Measurements from ENCODE around the gene ATF7IP.
"Not testable (repeated sequence)": the region's sequence is repeated elsewhere in the genome, so short reads cannot be mapped to it uniquely, and the experiment has no call there.

Gene ATF7IP

GRCh38 chr12:14365294-14366208, at the start of gene ATF7IP:
TSS of gene ATF7IP (plus strand) at chr12:14365682. CDS start at chr12:14423916, 58,234 bp downstream.
- H3K9me3 Mint-ChIP-seq: no peaks in the 10 kb centered on the region
- H3K36me3 Mint-ChIP-seq (ENCODE audit: low read depth): peaks cover 30% of the 10 kb centered on the region
- H3K27ac Mint-ChIP-seq: peak within 1 kb of the TSS; percentile 93
- peaks cover 58% of the 10 kb centered on the region for H3K4me1 Mint-ChIP-seq
- peak within 1 kb of the TSS; percentile 81 for H3K4me3 Mint-ChIP-seq
- ATAC-seq: peak; percentile 78
- H3K27me3 Mint-ChIP-seq: peaks cover 2% of the 10 kb centered on the region
- DNase-seq: peak; percentile 94

- Mint-ChIP-seq H3K4me3 (no peak overlapping the region), H3K36me3 (ENCODE audit: low read depth) (no peaks in the 10 kb centered on the region), H3K4me1 (no peaks in the 10 kb centered on the region), H3K27ac (no peak overlapping the region), H3K9me3 (no peaks in the 10 kb centered on the region), H3K27me3 (no peaks in the 10 kb centered on the region)
- DNase-seq: no peak
- no peak for ATAC-seq
These were observed 47.9 kb upstream of the ATF7IP start for GRCh38 chr12:14317362-14318146.

GRCh38 chr12:14319704-14320427, 45.6 kb upstream of the ATF7IP start:
- H3K36me3 Mint-ChIP-seq (ENCODE audit: low read depth); DNase-seq; H3K27me3 Mint-ChIP-seq; ATAC-seq; H3K27ac Mint-ChIP-seq; H3K4me1 Mint-ChIP-seq; H3K4me3 Mint-ChIP-seq; H3K9me3 Mint-ChIP-seq: not testable (repeated sequence)

- DNase-seq (no peak), ATAC-seq (no peak)
- Mint-ChIP-seq H3K36me3 (ENCODE audit: low read depth) (no peaks in the 10 kb centered on the region), H3K27me3 (no peaks in the 10 kb centered on the region), H3K4me1 (no peaks in the 10 kb centered on the region), H3K4me3 (no peak overlapping the region), H3K27ac (no peak overlapping the region), H3K9me3 (no peaks in the 10 kb centered on the region)
These were observed 43.1 kb upstream of the ATF7IP start for GRCh38 chr12:14322403-14322802.

GRCh38 chr12:14325716-14326343, 39.7 kb upstream of the ATF7IP start:
- ATAC-seq (no peak), DNase-seq (no peak)
- Mint-ChIP-seq H3K27ac (no peak overlapping the region), H3K4me1 (peaks cover 2% of the 10 kb centered on the region), H3K36me3 (ENCODE audit: low read depth) (no peaks in the 10 kb centered on the region), H3K9me3 (peaks cover under 1% of the 10 kb centered on the region), H3K27me3 (no peaks in the 10 kb centered on the region), H3K4me3 (no peak overlapping the region)

GRCh38 chr12:14326699-14327098, 38.8 kb upstream of the ATF7IP start:
- H3K9me3 Mint-ChIP-seq: peaks cover 4% of the 10 kb centered on the region
- no peak overlapping the region for H3K4me3 Mint-ChIP-seq
- H3K27me3 Mint-ChIP-seq: no peaks in the 10 kb centered on the region
- H3K4me1 Mint-ChIP-seq: peaks cover 2% of the 10 kb centered on the region
- DNase-seq (no peak), ATAC-seq (no peak)
- H3K36me3 Mint-ChIP-seq (ENCODE audit: low read depth): no peaks in the 10 kb centered on the region
- H3K27ac Mint-ChIP-seq: no peak overlapping the region

- Mint-ChIP-seq H3K27ac (no peak overlapping the region), H3K27me3 (no peaks in the 10 kb centered on the region), H3K4me3 (no peak overlapping the region), H3K9me3 (peaks cover 8% of the 10 kb centered on the region), H3K4me1 (peaks cover 2% of the 10 kb centered on the region), H3K36me3 (ENCODE audit: low read depth) (peaks cover 2% of the 10 kb centered on the region)
- DNase-seq (no peak), ATAC-seq (no peak)
These were observed 37.8 kb upstream of the ATF7IP start for GRCh38 chr12:14327711-14328110.

- ATAC-seq (no peak), DNase-seq (no peak)
- H3K4me3 Mint-ChIP-seq: no peak overlapping the region
- H3K27me3 Mint-ChIP-seq: no peaks in the 10 kb centered on the region
- no peak overlapping the region for H3K27ac Mint-ChIP-seq
- H3K4me1 Mint-ChIP-seq: peaks cover 2% of the 10 kb centered on the region
- peaks cover 22% of the 10 kb centered on the region for H3K9me3 Mint-ChIP-seq
- H3K36me3 Mint-ChIP-seq (ENCODE audit: low read depth): peaks cover 7% of the 10 kb centered on the region
These were observed 33.0 kb upstream of the ATF7IP start for GRCh38 chr12:14332482-14332881.

GRCh38 chr12:14340371-14340770, 25.1 kb upstream of the ATF7IP start:
- Mint-ChIP-seq H3K27ac (no peak overlapping the region), H3K27me3 (no peaks in the 10 kb centered on the region), H3K9me3 (peaks cover 28% of the 10 kb centered on the region), H3K4me3 (no peak overlapping the region), H3K36me3 (ENCODE audit: low read depth) (peaks cover 8% of the 10 kb centered on the region), H3K4me1 (no peaks in the 10 kb centered on the region)
- DNase-seq (no peak), ATAC-seq (no peak)

GRCh38 chr12:14351524-14351923, 14.0 kb upstream of the ATF7IP start:
- not testable (repeated sequence) for H3K27me3 Mint-ChIP-seq, DNase-seq, H3K4me1 Mint-ChIP-seq, ATAC-seq, H3K4me3 Mint-ChIP-seq, H3K27ac Mint-ChIP-seq
- Mint-ChIP-seq H3K9me3 (peaks cover 27% of the 10 kb centered on the region), H3K36me3 (ENCODE audit: low read depth) (peaks cover 11% of the 10 kb centered on the region)

- H3K4me1 Mint-ChIP-seq, DNase-seq, H3K4me3 Mint-ChIP-seq, H3K27ac Mint-ChIP-seq, H3K27me3 Mint-ChIP-seq, ATAC-seq: not testable (repeated sequence)
- Mint-ChIP-seq H3K9me3 (peaks cover 27% of the 10 kb centered on the region), H3K36me3 (ENCODE audit: low read depth) (peaks cover 11% of the 10 kb centered on the region)
These were observed 13.4 kb upstream of the ATF7IP start for GRCh38 chr12:14352066-14352465.

- H3K9me3 Mint-ChIP-seq: peaks cover 25% of the 10 kb centered on the region
- H3K27me3 Mint-ChIP-seq, ATAC-seq, H3K4me3 Mint-ChIP-seq, H3K27ac Mint-ChIP-seq, DNase-seq, H3K4me1 Mint-ChIP-seq: not testable (repeated sequence)
- peaks cover 11% of the 10 kb centered on the region for H3K36me3 Mint-ChIP-seq (ENCODE audit: low read depth)
These were observed 10.8 kb upstream of the ATF7IP start for GRCh38 chr12:14354665-14355064.

- Mint-ChIP-seq H3K27me3 (no peaks in the 10 kb centered on the region), H3K27ac (no peak overlapping the region), H3K9me3 (peaks cover 12% of the 10 kb centered on the region), H3K36me3 (ENCODE audit: low read depth) (peaks cover 3% of the 10 kb centered on the region), H3K4me3 (no peak overlapping the region), H3K4me1 (peaks cover under 1% of the 10 kb centered on the region)
- DNase-seq: no peak
- ATAC-seq: no peak
These were observed 9.3 kb upstream of the ATF7IP start for GRCh38 chr12:14356147-14356546.

GRCh38 chr12:14357486-14357885, 8.0 kb upstream of the ATF7IP start:
- Mint-ChIP-seq H3K27me3 (no peaks in the 10 kb centered on the region), H3K4me1 (peaks cover 7% of the 10 kb centered on the region), H3K4me3 (no peak overlapping the region), H3K27ac (no peak overlapping the region), H3K36me3 (ENCODE audit: low read depth) (peaks cover 5% of the 10 kb centered on the region), H3K9me3 (peaks cover 12% of the 10 kb centered on the region)
- DNase-seq (no peak), ATAC-seq (no peak)

All from activated naive CD8-positive, alpha-beta T cell treated with anti-CD3 and anti-CD28 coated beads, Interleukin-2, amount 50 U/mL, for 24 hours (primary cell).